Caco-2 (cell line): ENCODE results near the gene SPG21. TPM values are rescaled to one million over a fixed set of nuclear protein-coding genes. Genes with fewer than 3 reads are reported as not detected.

Experiments
- BruUV-seq: library from RNA; stranded (reverse); fragments of 400-500 nt; replicated peaks from 2 replicates; lab custom pipeline; 2021; lab: Mats Ljungman, UMichigan
- CTCF ChIA-PET: fragments of 300-600 bp; sonication (Branson Sonifier 250); formaldehyde crosslinking; loops from one replicate; lab custom pipeline; 2022; ENCODE audit warnings: antibody characterized with exemption; lab: Charles Lee
- POLR2A ChIA-PET: fragments of 300-600 bp; sonication (Branson Sonifier 250); formaldehyde crosslinking; loops from one replicate; lab custom pipeline; 2022; ENCODE audit warnings: antibody characterized with exemption; lab: Charles Lee
- DNase-seq, 2 experiments: peaks; one replicate each; pipeline versions ENCODE4 v3.0.0 to v3.0.0-alpha.2; 2020 to 2022
- H3K27me3 ChIP-seq: replicated peaks from 2 replicates; pipeline ENCODE4 v1.6.0; 2011; ENCODE audit warnings: low read length; ENCODE audit not compliant: control insufficient read depth, insufficient read depth
- H3K36me3 ChIP-seq: 2 replicates; pipeline ENCODE4 v1.5.1; 2011; ENCODE audit warnings: low read length; ENCODE audit not compliant: control insufficient read depth, insufficient read depth
- H3K4me1 ChIP-seq: fragments of 250-450 bp; sonication (Bioruptor Pico); 2 replicates; pipeline ENCODE4 v1.5.1; 2020; ENCODE audit warnings: mild to moderate bottlenecking
- H3K4me3 ChIP-seq: 2 replicates; pipeline ENCODE4 v1.5.1; 2011; ENCODE audit warnings: low read depth, mild to moderate bottlenecking, control low read depth, low read length
- H3K9me3 ChIP-seq: fragments of 250-450 bp; sonication (Bioruptor Pico); 2 replicates; pipeline ENCODE4 v1.5.1; 2020; ENCODE audit warnings: mild to moderate bottlenecking, moderate library complexity
- H3K27ac Mint-ChIP-seq: one replicate; pipeline ENCODE4 v1.8.0; 2022; ENCODE audit warnings: mixed read lengths; ENCODE audit not compliant: unreplicated experiment
- H3K27me3 Mint-ChIP-seq: one replicate; pipeline ENCODE4 v1.8.0; 2022; ENCODE audit warnings: mixed read lengths; ENCODE audit not compliant: insufficient read depth, unreplicated experiment
- H3K36me3 Mint-ChIP-seq: one replicate; pipeline ENCODE4 v1.8.0; 2022; ENCODE audit warnings: mild to moderate bottlenecking, mixed read lengths; ENCODE audit not compliant: insufficient read depth, unreplicated experiment
- H3K4me1 Mint-ChIP-seq: one replicate; pipeline ENCODE4 v1.8.0; 2022; ENCODE audit warnings: low read depth, mixed read lengths; ENCODE audit not compliant: unreplicated experiment
- H3K4me3 Mint-ChIP-seq: one replicate; pipeline ENCODE4 v1.8.0; 2022; ENCODE audit warnings: mild to moderate bottlenecking, moderate library complexity, mixed read lengths; ENCODE audit not compliant: unreplicated experiment
- H3K9me3 Mint-ChIP-seq: one replicate; pipeline ENCODE4 v1.8.0; 2022; ENCODE audit warnings: mixed read lengths; ENCODE audit not compliant: unreplicated experiment
- CTCF ChIP-seq, 2 experiments: fragments of 200-600 bp in 1 of 2; IDR thresholded peaks; 1 replicate in 1 of 2; 2 replicates in 1 of 2; pipeline versions ENCODE4 v1.5.1 to v1.8.0; 2011 to 2022; ENCODE audit warnings: antibody characterized with exemption in 1 of 2, control low read depth in 1 of 2, inconsistent platforms in 1 of 2, low read depth in 1 of 2, low read length in 1 of 2, mild to moderate bottlenecking in 1 of 2, moderate library complexity in 1 of 2; ENCODE audit not compliant: insufficient read depth in 1 of 2, severe bottlenecking in 1 of 2, unreplicated experiment in 1 of 2
- intact Hi-C: fragments of 100-400 bp; cut with micrococcal nuclease; formaldehyde crosslinking; loops from one replicate; pipeline ENCODE4 v1.10.0; 2022; ENCODE audit not compliant: unreplicated experiment
- total RNA-seq: library from RNA; stranded (reverse); gene quantifications from 2 replicates; pipeline ENCODE4 v1.2.3, GENCODE V29; 2022

Gene SPG21
- total RNA-seq, 1 experiment from 2014 or later: 72.9 TPM

GRCh38 chr15:64997066-64997465 is 7.4 kb upstream of the SPG21 start:
- ChIA-PET POLR2A (no interaction called here), CTCF (no interaction called here)
- no peaks in the 10 kb centered on the region for H3K9me3 Mint-ChIP-seq
- Histone ChIP-seq H3K27me3 (no peaks in the 10 kb centered on the region), H3K4me1 (no peaks in the 10 kb centered on the region), H3K36me3 (no peaks in the 10 kb centered on the region), H3K9me3 (no peaks in the 10 kb centered on the region), H3K4me3 (no peak overlapping the region)
- no peak overlapping the region for H3K4me3 Mint-ChIP-seq
- intact Hi-C loops: no loop called here
- no peak for TF ChIP-seq CTCF (IDR thresholded peaks at IDR 0.05; ENCODE audit: insufficient read depth in 1 of 2, low read depth in 1 of 2, low read length in 1 of 2, severe bottlenecking in 1 of 2, unreplicated experiment in 1 of 2)
- no peaks in the 10 kb centered on the region for H3K27me3 Mint-ChIP-seq
- no TSS peak for BruUV-seq
- H3K36me3 Mint-ChIP-seq: no peaks in the 10 kb centered on the region
- H3K4me1 Mint-ChIP-seq: no peaks in the 10 kb centered on the region
- no peak for DNase-seq
- H3K27ac Mint-ChIP-seq: no peak overlapping the region

DNA sequence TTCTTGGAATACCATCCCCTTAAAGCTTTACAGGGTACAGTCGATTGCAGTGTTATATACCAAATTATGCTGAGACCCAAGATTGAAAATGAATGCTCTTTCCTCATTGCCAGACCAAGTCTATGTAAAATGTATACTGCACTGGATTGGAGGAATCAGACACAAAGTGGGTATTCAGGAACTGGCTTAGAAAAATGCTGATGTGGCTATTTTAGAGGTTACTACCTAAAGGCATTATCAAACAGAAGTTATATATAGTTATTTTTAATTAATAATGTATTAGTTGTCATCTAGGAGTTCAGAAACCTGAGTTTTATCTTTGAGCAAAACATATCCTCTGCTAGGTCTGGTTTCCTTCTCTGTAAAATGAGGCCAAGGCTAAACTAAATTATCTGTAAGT is 3.6 kb upstream of the SPG21 start:
- Mint-ChIP-seq H3K4me1 (peaks cover 7% of the 10 kb centered on the region), H3K9me3 (no peaks in the 10 kb centered on the region), H3K4me3 (no peak overlapping the region), H3K27ac (no peak overlapping the region), H3K27me3 (no peaks in the 10 kb centered on the region), H3K36me3 (peaks cover 9% of the 10 kb centered on the region)
- Histone ChIP-seq H3K27me3 (no peaks in the 10 kb centered on the region), H3K36me3 (no peaks in the 10 kb centered on the region), H3K9me3 (no peaks in the 10 kb centered on the region), H3K4me3 (no peak overlapping the region), H3K4me1 (peaks cover 9% of the 10 kb centered on the region; the same call in 1 of the 2 replicates)
- BruUV-seq: no TSS peak
- no peak for TF ChIP-seq CTCF (IDR thresholded peaks at IDR 0.05; ENCODE audit: insufficient read depth in 1 of 2, low read depth in 1 of 2, low read length in 1 of 2, severe bottlenecking in 1 of 2, unreplicated experiment in 1 of 2)
- intact Hi-C loops: no loop called here
- POLR2A ChIA-PET: no interaction called here
- CTCF ChIA-PET: no interaction called here
- no peak for DNase-seq

DNA sequence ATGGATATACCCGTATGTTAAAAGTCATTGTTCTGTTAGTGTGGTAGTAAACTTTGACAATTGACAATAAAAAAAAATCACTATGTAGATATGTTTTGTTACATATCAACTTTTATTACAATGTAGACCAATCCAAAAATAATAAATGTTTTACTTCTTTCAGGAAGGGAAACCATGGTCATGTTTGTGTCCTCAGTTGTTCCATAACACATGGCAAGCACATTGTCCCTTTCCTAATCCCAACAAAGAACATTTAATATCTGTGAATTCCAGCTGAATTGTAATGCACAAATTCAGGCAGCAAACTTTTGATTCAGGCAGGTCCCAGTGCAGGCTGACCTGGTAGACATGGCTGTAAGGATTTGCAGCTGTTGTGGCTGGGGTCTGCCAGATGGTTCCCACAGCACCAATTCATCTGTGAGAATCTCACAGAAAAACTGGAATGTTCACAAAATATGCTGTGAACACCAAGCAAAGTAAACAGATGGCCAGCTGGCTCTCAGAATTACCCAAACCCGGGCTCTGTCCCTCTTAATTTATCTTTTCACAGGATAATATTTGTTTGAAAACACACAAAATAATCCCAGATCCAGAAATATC is 1.9 kb upstream of the SPG21 start:
- Histone ChIP-seq H3K9me3 (no peaks in the 10 kb centered on the region), H3K36me3 (no peaks in the 10 kb centered on the region; the same call in 1 of the 2 replicates), H3K4me3 (no peak overlapping the region), H3K27me3 (no peaks in the 10 kb centered on the region), H3K4me1 (peaks cover 18% of the 10 kb centered on the region)
- Mint-ChIP-seq H3K4me3 (no peak overlapping the region), H3K36me3 (peaks cover 18% of the 10 kb centered on the region), H3K4me1 (peaks cover 7% of the 10 kb centered on the region), H3K27me3 (no peaks in the 10 kb centered on the region), H3K27ac (no peak overlapping the region), H3K9me3 (no peaks in the 10 kb centered on the region)
- intact Hi-C loops: no loop called here
- ChIA-PET CTCF (no interaction called here), POLR2A (no interaction called here)
- TF ChIP-seq CTCF (IDR thresholded peaks at IDR 0.05; ENCODE audit: insufficient read depth in 1 of 2, low read depth in 1 of 2, low read length in 1 of 2, severe bottlenecking in 1 of 2, unreplicated experiment in 1 of 2): no peak
- no TSS peak for BruUV-seq
- DNase-seq: no peak
